AG09319 (cell line): ENCODE measurements around the gene PDE5A.
"Not testable (repeated sequence)": the region's sequence is repeated elsewhere in the genome, so short reads cannot be mapped to it uniquely, and the experiment has no call there.

Source experiments
- DNase-seq: peaks from one replicate; pipeline ENCODE4 v3.0.0-alpha.2; 2010; ENCODE audit warnings: low read depth; ENCODE audit errors: extremely low read depth
- CTCF ChIP-seq: IDR thresholded peaks from 2 replicates; pipeline ENCODE4 v1.5.1; 2011; ENCODE audit warnings: low read depth, mild to moderate bottlenecking, inconsistent platforms, low read length, moderate library complexity

PDE5A gene

GRCh38 chr4:119471259-119471658 is 157.3 kb downstream of the PDE5A start:
- TF ChIP-seq CTCF, result no peak
- DNase-seq, result no peak

GRCh38 chr4:119470737-119471063 is 157.9 kb downstream of the PDE5A start:
- not testable (repeated sequence) for DNase-seq

- not testable (repeated sequence) for DNase-seq
These were observed 158.4 kb downstream of the PDE5A start for GRCh38 chr4:119470021-119470736.

- not testable (repeated sequence) for DNase-seq
These were observed 159.6 kb downstream of the PDE5A start for GRCh38 chr4:119469039-119469438.

GRCh38 chr4:119462733-119463132 is 165.9 kb downstream of the PDE5A start:
- not testable (repeated sequence) for DNase-seq
- TF ChIP-seq CTCF, result peak; percentile 3

- not testable (repeated sequence) for DNase-seq
These were observed 172.9 kb downstream of the PDE5A start for GRCh38 chr4:119455734-119456133.

GRCh38 chr4:119454491-119455270 is 173.9 kb downstream of the PDE5A start:
- DNase-seq, result peak; percentile 98

GRCh38 chr4:119454151-119454490 is 174.5 kb downstream of the PDE5A start:
- DNase-seq, result not testable (repeated sequence)

More at GRCh38 chr4:119454491-119455270, 173.9 kb downstream of the PDE5A start:
- peak; percentile 8; the same call in 1 of the 2 replicates for TF ChIP-seq CTCF

GRCh38 chr4:119453286-119453685 is 175.3 kb downstream of the PDE5A start:
- not testable (repeated sequence) for DNase-seq

- DNase-seq, result not testable (repeated sequence)
These were observed 178.8 kb downstream of the PDE5A start for GRCh38 chr4:119449851-119450250.
